GM21515 (cell line): Measurements from ENCODE around the gene TTC3.

Experiments
- ATAC-seq: cut with Tn5 transposase; IDR thresholded peaks from one replicate; pipeline ENCODE4 v1.9.1; 2021; ENCODE audit not compliant: unreplicated experiment

TTC3 gene

GRCh38 chr21:37145635-37146111, 72.6 kb downstream of the TTC3 start:
- no peak for ATAC-seq

DNA sequence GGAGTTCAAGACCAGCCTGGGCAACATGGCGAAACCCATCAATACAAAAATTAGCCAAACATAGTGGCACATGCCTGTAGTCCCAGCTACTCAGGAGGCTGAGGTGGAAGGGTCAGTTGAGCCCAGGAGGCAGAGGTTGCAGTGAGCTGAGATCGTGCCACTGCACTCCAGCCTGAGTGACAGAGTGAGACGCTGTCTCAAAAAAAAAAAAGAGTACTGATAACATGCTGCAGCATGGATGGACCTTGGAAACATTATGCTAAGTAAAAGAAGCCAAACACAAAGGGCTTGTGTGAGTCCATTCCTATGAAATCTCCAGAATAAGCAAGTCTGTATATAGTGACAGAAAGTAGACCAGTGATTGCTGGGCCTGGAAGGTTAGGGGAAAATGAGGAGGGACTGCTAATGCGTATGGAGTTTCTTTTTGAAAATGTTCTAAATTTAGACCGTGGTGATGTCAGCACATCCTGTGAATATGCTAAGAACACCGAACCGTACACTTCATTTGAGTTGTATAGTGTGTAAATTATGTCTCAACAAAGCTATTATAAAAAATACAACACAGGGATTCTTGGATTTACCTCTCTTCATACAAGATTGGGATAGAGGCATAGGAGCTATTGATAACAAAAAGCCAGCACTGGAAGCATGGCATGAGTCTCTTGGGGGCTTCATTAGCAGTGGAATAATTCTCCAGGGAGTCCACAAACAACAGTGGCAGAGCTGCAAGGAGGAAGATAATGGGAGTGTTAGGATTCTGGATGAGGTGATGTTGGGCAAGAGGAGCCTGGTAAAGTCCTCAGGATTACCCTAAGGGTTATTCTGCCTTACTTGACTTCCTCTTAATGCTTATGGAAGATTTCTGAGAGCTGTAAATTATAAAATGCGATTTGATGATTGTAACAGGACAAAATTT, 73.5 kb downstream of the TTC3 start:
- ATAC-seq = no peak

- no peak for ATAC-seq
Measured at GRCh38 chr21:37149411-37149810, 76.4 kb downstream of the TTC3 start.

DNA sequence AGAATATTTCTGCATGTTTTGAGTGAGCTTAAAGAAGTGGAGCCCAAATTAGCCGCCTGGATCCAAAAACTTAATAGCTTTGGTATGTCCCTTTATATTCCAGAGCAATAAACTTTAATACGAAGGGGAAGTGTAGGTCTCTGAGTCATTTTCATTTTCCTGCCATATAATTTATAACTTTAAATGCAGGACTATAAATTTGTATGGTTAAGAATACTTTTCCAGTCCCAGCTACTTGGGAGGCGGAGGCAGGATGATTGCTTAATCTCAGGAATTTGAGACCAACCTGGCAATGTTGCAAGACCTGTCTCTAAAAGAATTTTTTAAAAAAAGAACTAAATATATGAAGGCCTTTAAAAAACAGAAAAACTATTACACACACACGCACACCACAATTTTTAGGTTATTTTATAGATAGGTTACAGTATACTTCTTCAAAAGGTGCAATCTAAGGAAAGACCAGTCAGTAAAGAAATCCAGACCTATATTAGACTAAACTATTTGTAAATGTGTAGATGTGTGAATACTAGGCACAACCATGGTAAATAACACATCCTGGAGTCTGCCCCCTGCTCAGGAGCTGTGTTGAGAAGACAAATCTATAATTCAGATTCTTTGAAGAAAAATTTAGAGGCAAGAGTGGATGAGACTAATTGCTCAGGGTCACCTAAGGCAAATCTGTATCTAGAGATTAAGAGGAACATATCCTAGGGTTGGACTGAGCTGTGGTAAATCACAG, 80.3 kb downstream of the TTC3 start:
- ATAC-seq = no peak

- no peak for ATAC-seq
Measured at GRCh38 chr21:37153935-37154350, 80.9 kb downstream of the TTC3 start.

DNA sequence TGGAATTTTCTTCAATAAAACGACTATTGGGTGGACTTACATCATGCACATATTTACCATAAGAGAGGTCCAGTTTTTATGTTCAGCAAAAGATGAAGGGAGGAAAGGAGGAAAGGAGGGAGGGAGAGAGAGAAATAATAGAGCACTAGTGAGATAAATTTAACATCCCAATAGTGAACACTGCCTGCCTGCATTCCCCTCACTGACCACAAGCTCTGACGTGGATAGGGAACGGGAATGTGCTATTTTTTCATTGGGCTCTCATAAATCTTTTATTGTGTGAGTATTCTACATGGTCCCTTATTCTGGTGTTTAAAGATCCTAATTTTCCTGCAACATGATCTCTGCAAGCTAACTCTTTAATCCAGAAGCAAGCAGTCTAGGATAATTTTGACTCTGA, 82.1 kb downstream of the TTC3 start:
- ATAC-seq = no peak

- no peak for ATAC-seq
Measured at GRCh38 chr21:37157938-37158337, 84.9 kb downstream of the TTC3 start.

DNA sequence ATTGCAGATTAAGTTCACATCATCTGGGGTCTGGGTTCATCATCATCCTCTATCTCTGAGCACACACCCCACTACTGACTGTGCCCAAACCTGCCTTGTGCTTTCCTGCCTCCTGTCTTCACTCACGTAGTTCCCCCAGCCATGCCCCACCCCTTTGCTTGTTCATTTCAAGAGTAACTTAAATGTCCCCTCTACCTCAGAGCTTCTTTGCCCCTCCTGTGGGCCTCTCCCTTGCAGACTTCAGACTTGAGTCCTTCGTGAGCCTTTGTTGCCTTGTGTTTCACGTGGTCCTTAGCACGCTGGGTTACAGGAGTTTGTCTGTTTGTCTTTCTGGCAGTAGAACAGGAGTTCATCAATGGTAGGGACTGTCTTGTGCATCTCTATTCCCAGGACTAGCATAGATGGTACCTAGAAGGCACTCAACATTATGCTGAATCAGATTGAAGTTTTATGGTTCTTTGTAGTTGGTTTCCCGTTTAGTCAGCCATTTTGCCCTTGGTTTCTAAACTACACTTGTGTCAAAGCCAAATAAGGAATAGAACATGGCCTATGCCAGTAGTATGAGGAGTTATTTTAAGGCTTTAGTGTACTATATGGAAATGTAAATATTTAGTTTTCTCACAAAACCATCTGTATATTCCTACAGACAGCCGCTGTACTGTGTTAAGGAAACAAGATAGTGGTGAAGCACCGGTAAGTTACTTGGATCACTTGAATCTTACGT, 86.2 kb downstream of the TTC3 start:
- no peak for ATAC-seq

DNA sequence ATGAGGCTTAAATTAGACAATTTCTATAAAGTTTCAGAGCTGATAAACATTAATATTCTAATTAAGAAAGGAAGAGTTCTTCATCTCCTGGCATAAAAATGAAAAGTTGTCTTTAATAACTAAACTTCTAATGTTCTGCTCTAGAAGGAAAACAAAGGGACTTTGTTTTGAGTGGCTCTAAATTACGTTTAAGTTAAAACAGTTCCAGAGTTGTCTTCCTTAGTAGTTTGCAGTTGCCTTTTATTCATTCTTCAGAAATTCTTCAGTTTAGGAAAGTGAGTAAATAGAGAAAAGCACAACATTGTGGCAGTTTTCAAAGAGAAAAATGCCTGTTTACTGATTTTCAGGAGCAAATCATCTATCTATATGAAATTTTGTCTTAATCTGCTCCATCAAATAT, 86.9 kb downstream of the TTC3 start:
- no peak for ATAC-seq

- no peak for ATAC-seq
Measured at GRCh38 chr21:37164742-37165141, 91.7 kb downstream of the TTC3 start.

DNA sequence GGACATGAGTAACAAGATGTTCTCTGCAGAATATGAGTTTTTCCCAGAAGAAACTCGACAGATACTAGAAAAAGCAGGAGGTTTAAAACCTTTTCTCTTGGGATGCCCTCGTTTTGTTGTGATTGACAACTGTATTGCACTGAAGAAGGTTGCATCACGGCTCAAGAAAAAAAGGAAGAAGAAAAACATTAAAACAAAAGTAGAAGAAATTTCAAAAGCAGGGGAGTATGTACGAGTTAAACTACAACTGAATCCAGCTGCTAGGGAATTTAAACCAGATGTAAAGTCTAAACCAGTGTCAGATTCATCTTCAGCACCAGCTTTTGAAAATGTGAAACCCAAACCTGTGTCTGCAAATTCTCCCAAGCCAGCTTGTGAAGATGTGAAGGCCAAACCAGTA, 92.5 kb downstream of the TTC3 start:
- ATAC-seq = no peak

DNA sequence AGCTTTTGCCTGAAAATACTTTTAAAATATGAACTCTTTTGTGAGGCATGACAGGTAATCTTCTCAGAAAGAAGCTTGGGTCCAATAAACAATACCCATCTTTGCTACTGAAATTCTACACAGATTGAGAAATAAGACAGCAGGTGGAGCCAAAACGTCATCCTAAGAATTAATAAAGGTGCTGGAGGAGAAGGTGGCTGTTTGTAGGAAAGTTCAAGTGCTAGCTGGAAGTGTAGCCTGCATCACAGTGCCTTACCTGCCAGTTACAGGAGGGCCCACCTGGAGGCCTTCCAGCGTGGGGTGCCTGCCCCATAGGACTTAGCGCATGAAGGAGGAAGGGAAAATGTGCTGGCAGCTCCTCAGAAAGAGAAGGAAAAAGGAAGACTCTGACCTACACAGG, 93.7 kb downstream of the TTC3 start:
- ATAC-seq = no peak

DNA sequence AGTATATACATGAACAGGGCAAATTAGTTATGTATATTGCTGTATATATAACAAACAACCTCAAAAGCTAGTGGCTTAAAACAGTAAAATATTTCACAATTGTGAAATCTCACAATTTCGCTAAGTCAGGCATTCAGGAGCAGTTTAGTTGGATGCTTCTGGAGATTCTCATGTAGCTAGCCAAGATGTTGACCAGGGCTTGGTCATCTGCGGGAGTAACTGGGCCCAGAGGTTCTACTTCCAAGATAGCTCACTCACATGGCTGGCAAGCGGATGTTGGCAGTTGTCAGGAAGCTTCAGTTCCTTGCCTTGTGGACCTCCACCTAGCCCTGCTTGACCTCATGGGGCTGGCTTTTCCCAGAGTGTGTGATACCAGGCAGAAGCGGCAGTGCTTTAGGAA, 95.6 kb downstream of the TTC3 start:
- no peak for ATAC-seq

- ATAC-seq = no peak
Measured at GRCh38 chr21:37172646-37173045, 99.6 kb downstream of the TTC3 start.

- no peak for ATAC-seq
Measured at GRCh38 chr21:37176716-37177115, 103.7 kb downstream of the TTC3 start.

GRCh38 chr21:37181059-37181458, 108.0 kb downstream of the TTC3 start:
- no peak for ATAC-seq

DNA sequence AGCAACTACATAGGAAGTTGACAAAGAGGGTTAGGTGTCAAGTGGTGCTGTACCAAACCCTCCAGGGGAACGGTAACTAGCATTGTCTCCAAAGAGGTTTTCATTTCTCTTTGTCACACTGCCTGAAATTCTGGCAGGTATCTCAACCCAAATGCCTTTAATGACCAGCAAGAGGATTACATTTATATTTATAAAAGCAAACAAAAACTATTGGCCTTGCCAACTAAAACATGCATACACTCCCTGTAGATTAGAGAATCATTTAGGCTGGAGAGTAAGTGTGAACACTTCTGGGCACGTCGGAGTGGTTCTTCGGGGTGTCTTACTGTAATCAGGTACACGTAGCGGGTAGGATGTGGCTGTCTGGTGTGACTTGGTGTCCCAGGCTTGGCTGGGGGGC, 109.2 kb downstream of the TTC3 start:
- ATAC-seq = no peak

- no peak for ATAC-seq
Measured at GRCh38 chr21:37183749-37184148, 110.7 kb downstream of the TTC3 start.

- ATAC-seq = no peak
Measured at GRCh38 chr21:37184784-37185593, 111.9 kb downstream of the TTC3 start.

- no peak for ATAC-seq
Measured at GRCh38 chr21:37186983-37187382, 113.9 kb downstream of the TTC3 start.

DNA sequence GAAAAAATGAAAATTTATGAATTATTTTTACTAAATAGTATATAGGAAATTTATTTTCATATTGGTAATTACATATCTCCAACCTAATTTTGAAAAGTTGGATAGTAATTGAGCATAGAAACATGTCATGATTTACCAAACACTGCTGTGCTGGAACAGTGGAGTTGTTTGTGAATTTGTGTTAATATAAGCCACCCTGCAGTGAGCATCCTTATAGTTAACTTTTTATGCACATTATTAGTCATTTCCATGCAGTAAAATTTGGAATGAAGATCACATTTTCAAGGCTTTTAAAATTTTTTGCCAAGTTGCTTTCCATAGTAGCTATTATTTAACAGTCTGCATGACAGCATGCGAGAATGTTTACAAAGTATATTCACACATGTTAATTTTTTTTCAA, 115.8 kb downstream of the TTC3 start:
- no peak for ATAC-seq
